WTC11 (cell line): ENCODE measurements around the gene HOXC11. TPM values are rescaled to one million over a fixed set of nuclear protein-coding genes. Genes with fewer than 3 reads are reported as not detected.

Experiments
- ATAC-seq: fragments of 200-7000 bp; cut with Tn5 transposase; 2 replicates; pipeline ENCODE4 v1.10.0; 2021; ENCODE audit warnings: mild to moderate bottlenecking, moderate library complexity
- CTCF ChIA-PET: fragments of 300-600 bp; sonication (Branson Sonifier 250); formaldehyde crosslinking; loops from one replicate; lab custom pipeline; 2021; ENCODE audit warnings: antibody characterized with exemption; lab: Charles Lee
- POLR2A ChIA-PET: fragments of 350-600 bp; sonication (Branson Sonifier 250); formaldehyde crosslinking; loops from one replicate; lab custom pipeline; 2021; ENCODE audit warnings: antibody characterized with exemption; lab: Charles Lee
- DNase-seq: peaks from one replicate; pipeline ENCODE4 v3.0.0; 2021; ENCODE audit warnings: low spot score
- H3K27ac Mint-ChIP-seq: 2 replicates; pipeline ENCODE4 v1.8.0; 2021; ENCODE audit warnings: mixed read lengths
- H3K27me3 Mint-ChIP-seq: 2 replicates; pipeline ENCODE4 v1.8.0; 2021; ENCODE audit warnings: low read depth, mild to moderate bottlenecking, moderate library complexity, mixed read lengths
- H3K36me3 Mint-ChIP-seq: 2 replicates; pipeline ENCODE4 v1.8.0; 2021; ENCODE audit warnings: mixed read lengths
- H3K4me1 Mint-ChIP-seq: 2 replicates; pipeline ENCODE4 v1.8.0; 2022; ENCODE audit warnings: mixed read lengths
- H3K4me3 Mint-ChIP-seq: 2 replicates; pipeline ENCODE4 v1.8.0; 2021; ENCODE audit warnings: mild to moderate bottlenecking, moderate library complexity, mixed read lengths
- H3K9me3 Mint-ChIP-seq: 2 replicates; pipeline ENCODE4 v1.8.0; 2021; ENCODE audit warnings: mixed read lengths
- ATF1 ChIP-seq: sonication (generic); formaldehyde crosslinking; IDR thresholded peaks from 2 replicates; pipeline ENCODE4 v1.8.1; 2023; ENCODE audit warnings: mild to moderate bottlenecking, moderate library complexity, missing genetic modification reagents
- E2F4 ChIP-seq: sonication (generic); formaldehyde crosslinking; IDR thresholded peaks from 2 replicates; pipeline ENCODE4 v1.8.1; 2022; ENCODE audit warnings: low read depth, mild to moderate bottlenecking, moderate library complexity, missing genetic modification reagents, borderline replicate concordance
- ETV6 ChIP-seq: sonication (generic); formaldehyde crosslinking; IDR thresholded peaks from 2 replicates; pipeline ENCODE4 v1.8.1; 2022; ENCODE audit warnings: mild to moderate bottlenecking, missing genetic modification reagents
- FOXP4 ChIP-seq: sonication (generic); formaldehyde crosslinking; IDR thresholded peaks from 2 replicates; pipeline ENCODE4 v1.8.0; 2022; ENCODE audit warnings: mild to moderate bottlenecking, missing genetic modification reagents
- IRF2 ChIP-seq: sonication (generic); formaldehyde crosslinking; IDR thresholded peaks from 2 replicates; pipeline ENCODE4 v1.8.0; 2022; ENCODE audit warnings: low read depth, missing genetic modification reagents, borderline replicate concordance
- MXD4 ChIP-seq: fragments of 250-450 bp; sonication (Bioruptor Pico); IDR thresholded peaks from 2 replicates; pipeline ENCODE4 v1.8.0; 2021; ENCODE audit warnings: mild to moderate bottlenecking, moderate library complexity, borderline replicate concordance
- NFATC4 ChIP-seq: fragments of 250-450 bp; sonication (Bioruptor Pico); IDR thresholded peaks from 2 replicates; pipeline ENCODE4 v1.9.0; 2021; ENCODE audit warnings: mild to moderate bottlenecking
- NFYB ChIP-seq: sonication (generic); formaldehyde crosslinking; conservative IDR thresholded peaks from 2 replicates; pipeline ENCODE4 v1.8.0; 2022; ENCODE audit warnings: low read depth, missing genetic modification reagents
- NR2C2 ChIP-seq: sonication (generic); formaldehyde crosslinking; IDR thresholded peaks from 2 replicates; pipeline ENCODE4 v1.8.0; 2022; ENCODE audit warnings: mild to moderate bottlenecking, missing genetic modification reagents
- TEAD4 ChIP-seq: sonication (generic); formaldehyde crosslinking; IDR thresholded peaks from 2 replicates; pipeline ENCODE4 v1.8.0; 2022; ENCODE audit warnings: mild to moderate bottlenecking, missing genetic modification reagents
- USF2 ChIP-seq: sonication (generic); formaldehyde crosslinking; IDR thresholded peaks from 2 replicates; pipeline ENCODE4 v1.8.1; 2023; ENCODE audit warnings: mild to moderate bottlenecking, missing genetic modification reagents, moderate library complexity
- ZNF121 ChIP-seq: sonication (generic); formaldehyde crosslinking; IDR thresholded peaks from 2 replicates; pipeline ENCODE4 v1.8.0; 2023; ENCODE audit warnings: missing genetic modification reagents
- ZNF317 ChIP-seq: sonication (generic); formaldehyde crosslinking; IDR thresholded peaks from 2 replicates; pipeline ENCODE4 v1.8.1; 2023; ENCODE audit warnings: low read depth, mild to moderate bottlenecking, moderate library complexity, missing genetic modification reagents, borderline replicate concordance
- ZNF423 ChIP-seq: fragments of 250-450 bp; sonication (Bioruptor Pico); IDR thresholded peaks from 2 replicates; pipeline ENCODE4 v2.1.2; 2022; ENCODE audit warnings: mild to moderate bottlenecking, moderate library complexity
- ZSCAN18 ChIP-seq: fragments of 250-450 bp; sonication (Bioruptor Pico); IDR thresholded peaks from 2 replicates; pipeline ENCODE4 v2.1.2; 2022; ENCODE audit warnings: mild to moderate bottlenecking, moderate library complexity
- microRNA-seq: library from miRNA; unstranded; fragments of <30 nt; microRNA quantifications from one replicate; pipeline ENCODE4 v1.2.0, GENCODE V29; 2022; ENCODE audit warnings: borderline number of aligned reads
- total RNA-seq: library from RNA; stranded (reverse); gene quantifications from 3 replicates; pipeline ENCODE4 v1.2.3, GENCODE V29; 2021

Gene HOXC11
- total RNA-seq, 1 experiment from 2014 or later: not detected

GRCh38 chr12:54025499-54026405 lies 52.8 kb downstream of the HOXC11 start:
- H3K4me3 Mint-ChIP-seq: no peak overlapping the region
- peaks cover 100% of the 10 kb centered on the region for H3K27me3 Mint-ChIP-seq
- ChIA-PET CTCF (interaction anchor here (1.6 to 8.1 kb wide), 4 partner anchors 166 to 182 kb away, joined by 5 to 149 read pairs (median 13); no protein-coding TSS in a partner anchor), POLR2A (interaction anchor here (0.5 kb wide), 1 partner anchor 176 kb away, joined by 4 read pairs; no protein-coding TSS in a partner anchor)
- H3K9me3 Mint-ChIP-seq: no peaks in the 10 kb centered on the region
- peaks cover 30% of the 10 kb centered on the region for H3K4me1 Mint-ChIP-seq
- TF ChIP-seq ATF1 (no peak), ETV6 (no peak), ZNF423 (CRISPR knock-in tag) (no peak), NFYB (CRISPR knock-in tag) (no peak), FOXP4 (no peak), IRF2 (CRISPR knock-in tag) (no peak), MXD4 (CRISPR knock-in tag) (no peak), ZNF317 (CRISPR knock-in tag) (no peak), USF2 (CRISPR knock-in tag) (no peak), E2F4 (no peak), NR2C2 (CRISPR knock-in tag) (no peak), NFATC4 (no peak), ZNF121 (CRISPR knock-in tag) (no peak), TEAD4 (CRISPR knock-in tag) (no peak)
- no peak overlapping the region for H3K27ac Mint-ChIP-seq
- DNase-seq (no peak), ATAC-seq (no peak)
- no peaks in the 10 kb centered on the region; the same call in 1 of the 2 replicates for H3K36me3 Mint-ChIP-seq

GRCh38 chr12:54026640-54027441 lies 53.9 kb downstream of the HOXC11 start:
- CTCF ChIA-PET: interaction anchor here (1.4 to 8.1 kb wide), 6 partner anchors 18 to 188 kb away, joined by 3 to 149 read pairs (median 5); partner anchors contain the start of gene HOXC8
- no peak for ATAC-seq
- Mint-ChIP-seq H3K4me3 (no peak overlapping the region), H3K27ac (no peak overlapping the region)
- TF ChIP-seq ZSCAN18 (CRISPR knock-in tag): no peak
- TF ChIP-seq, all 79 proteins: peak for 0
- H3K9me3 Mint-ChIP-seq: no peaks in the 10 kb centered on the region
- H3K36me3 Mint-ChIP-seq: no peaks in the 10 kb centered on the region
- POLR2A ChIA-PET: no interaction called here
- no peak for DNase-seq
- peaks cover 29% of the 10 kb centered on the region for H3K4me1 Mint-ChIP-seq
- H3K27me3 Mint-ChIP-seq: peaks cover 100% of the 10 kb centered on the region

Small RNA genes lying within 50 kb of the gene (microRNA-seq; reads per million reads assigned to microRNA genes)
- 1.4 reads per million for gene MIR196A2

Other genes with a start within 250 kb of the HOXC11 start
- 21.2 to 28.2 TPM (median 27.0 TPM) in 3 replicates for gene CALCOCO1, start 245.7 kb upstream of the HOXC11 start, total RNA-seq
- 0.81 TPM in 1 of 3 replicates, not detected in the others for gene CISTR, start 221.1 kb upstream of the HOXC11 start, total RNA-seq
- 0.09 TPM in 1 of 3 replicates, not detected in the others for gene HOXC13, start 34.3 kb upstream of the HOXC11 start, total RNA-seq
- gene HOXC12, start 18.2 kb upstream of the HOXC11 start, total RNA-seq: not detected in 3 replicates
- not detected in 3 replicates for gene HOTAIR, start 1.8 kb downstream of the HOXC11 start, total RNA-seq
- 0.09 TPM in 1 of 3 replicates, not detected in the others for gene HOXC10, start 12.0 kb downstream of the HOXC11 start, total RNA-seq
- not detected in 3 replicates for gene HOXC9, start 27.0 kb downstream of the HOXC11 start, total RNA-seq
- gene HOXC8, start 35.9 kb downstream of the HOXC11 start, total RNA-seq: not detected in 3 replicates
- gene HOXC6, start 55.3 kb downstream of the HOXC11 start, total RNA-seq: not detected in 3 replicates
- gene HOXC5, start 59.9 kb downstream of the HOXC11 start, total RNA-seq: not detected in 3 replicates
- gene HOXC4, start 80.7 kb downstream of the HOXC11 start, total RNA-seq: 0.14 to 0.46 TPM (median 0.30 TPM) in 3 replicates
- gene SMUG1, start 215.9 kb downstream of the HOXC11 start, total RNA-seq: 19.2 to 27.5 TPM (median 26.3 TPM) in 3 replicates